H1 (cell line): ENCODE measurements around the gene ACAA1. TPM values are rescaled to one million over a fixed set of nuclear protein-coding genes. Genes with fewer than 3 reads are reported as not detected.

Experiments used
- CTCF ChIA-PET: fragments of 300-600 bp; sonication (Branson Sonifier 250); formaldehyde crosslinking; loops from one replicate; lab custom pipeline; 2021; ENCODE audit not compliant: partially characterized antibody; lab: Charles Lee
- POLR2A ChIA-PET: fragments of 300-600 bp; sonication (Branson Sonifier 250); formaldehyde crosslinking; loops from one replicate; lab custom pipeline; 2021; ENCODE audit warnings: inconsistent platforms; ENCODE audit not compliant: partially characterized antibody; lab: Charles Lee
- DNase-seq, 2 experiments: peaks; one replicate each; pipeline versions ENCODE4 v3.0.0 to v3.0.0-alpha.2; 2010 to 2022; ENCODE audit warnings: low spot score in 2 of 2, low read depth in 1 of 2, mixed read lengths in 1 of 2
- FAIRE-seq: peaks from 2 replicates; lab custom pipeline; 2011; peaks lifted over from hg19 to GRCh38; lab: Jason Lieb, UNC
- H2AFZ ChIP-seq: 2 replicates; pipeline ENCODE4 v1.8.1; 2012; ENCODE audit warnings: low read length, inconsistent platforms
- H2AK5ac ChIP-seq: 2 replicates; pipeline ENCODE4 v1.6.1; 2013; ENCODE audit warnings: low read depth, low read length
- H2BK120ac ChIP-seq: replicated peaks from 2 replicates; pipeline ENCODE3; 2013; ENCODE audit warnings: low read depth, low read length, inconsistent platforms
- H2BK12ac ChIP-seq: 2 replicates; pipeline ENCODE4 v1.6.1; 2013; ENCODE audit warnings: low read depth, low read length
- H2BK15ac ChIP-seq: 2 replicates; pipeline ENCODE4 v1.6.1; 2013; ENCODE audit warnings: low read length
- H2BK20ac ChIP-seq: 2 replicates; pipeline ENCODE4 v1.6.1; 2013; ENCODE audit warnings: low read length
- H2BK5ac ChIP-seq: 2 replicates; pipeline ENCODE4 v1.6.1; 2013; ENCODE audit warnings: low read depth, low read length
- H3K14ac ChIP-seq: 2 replicates; pipeline ENCODE4 v1.6.1; 2013; ENCODE audit warnings: inconsistent platforms; ENCODE audit not compliant: insufficient read length
- H3K18ac ChIP-seq: 2 replicates; pipeline ENCODE4 v1.6.1; 2013; ENCODE audit warnings: low read length; ENCODE audit errors: extremely low read depth
- H3K23ac ChIP-seq: 2 replicates; pipeline ENCODE4 v1.6.1; 2013; ENCODE audit warnings: inconsistent platforms; ENCODE audit not compliant: insufficient read length
- H3K23me2 ChIP-seq: 2 replicates; pipeline ENCODE4 v1.6.1; 2013; ENCODE audit warnings: low read depth, low read length
- H3K27ac ChIP-seq: 2 replicates; pipeline ENCODE4 v1.6.1; 2011; ENCODE audit warnings: low read depth, low read length, inconsistent platforms
- H3K27me3 ChIP-seq, 4 experiments: replicated peaks in 1 of 4; 1 replicate in 1 of 4; 2 replicates in 3 of 4; pipeline versions ENCODE4 v1.6.1 to v1.8.1; 2011 to 2013; ENCODE audit warnings: low read length in 3 of 4, mild to moderate bottlenecking in 3 of 4, inconsistent platforms in 2 of 4, mixed read lengths in 2 of 4, moderate library complexity in 1 of 4; ENCODE audit not compliant: control insufficient read depth in 3 of 4, insufficient read depth in 3 of 4; ENCODE audit errors: extremely low read depth in 1 of 4
- H3K36me3 ChIP-seq, 4 experiments: 2 replicates each; pipeline versions ENCODE4 v1.6.1 to v1.8.1; 2011 to 2013; ENCODE audit warnings: mild to moderate bottlenecking in 4 of 4, low read length in 3 of 4, moderate library complexity in 2 of 4, control low read depth in 1 of 4, inconsistent platforms in 1 of 4; ENCODE audit not compliant: insufficient read depth in 4 of 4, control insufficient read depth in 2 of 4
- H3K4ac ChIP-seq: replicated peaks from 2 replicates; pipeline ENCODE3; 2013; ENCODE audit warnings: low read length, low read depth, mixed read lengths, inconsistent platforms; ENCODE audit not compliant: insufficient read length
- H3K4me1 ChIP-seq, 4 experiments: replicated peaks in 1 of 4; 1 replicate in 1 of 4; 2 replicates in 3 of 4; pipeline versions ENCODE4 v1.6.1 to v1.8.1; 2011 to 2013; ENCODE audit warnings: low read length in 3 of 4, inconsistent platforms in 2 of 4, mixed read lengths in 1 of 4; ENCODE audit not compliant: insufficient read depth in 4 of 4, control insufficient read depth in 3 of 4
- H3K4me2 ChIP-seq, 2 experiments: 2 replicates each; pipeline versions ENCODE4 v1.6.1 to v1.8.1; 2011 to 2013; ENCODE audit warnings: low read depth in 2 of 2, low read length in 2 of 2, control low read depth in 1 of 2, inconsistent platforms in 1 of 2, mild to moderate bottlenecking in 1 of 2; ENCODE audit not compliant: insufficient read depth in 1 of 2
- H3K4me3 ChIP-seq, 4 experiments: fragments of 200-600, 300-600 bp in 1 of 4; sonication (generic), shearing (Covaris generic), sonication (Bioruptor Twin) in 1 of 4; 2 replicates each; pipeline versions ENCODE4 v1.5.1 to v1.8.1; 2011 to 2016; ENCODE audit warnings: low read length in 4 of 4, low read depth in 3 of 4, control low read depth in 2 of 4, inconsistent platforms in 2 of 4, mild to moderate bottlenecking in 2 of 4, mixed read lengths in 1 of 4, moderate library complexity in 1 of 4; ENCODE audit not compliant: insufficient read depth in 2 of 4; ENCODE audit errors: extremely low read depth in 1 of 4
- H3K56ac ChIP-seq: replicated peaks from 2 replicates; pipeline ENCODE3; 2013; ENCODE audit warnings: low read depth, mild to moderate bottlenecking, mixed read lengths, low read length, inconsistent platforms; ENCODE audit not compliant: insufficient read length
- H3K79me1 ChIP-seq: 2 replicates; pipeline ENCODE4 v1.6.1; 2013; ENCODE audit warnings: low read depth, low read length, control low read depth
- H3K79me2 ChIP-seq, 2 experiments: 2 replicates each; pipeline versions ENCODE4 v1.6.1 to v1.8.1; 2012 to 2013; ENCODE audit warnings: low read length in 2 of 2, mild to moderate bottlenecking in 2 of 2, inconsistent platforms in 1 of 2; ENCODE audit not compliant: insufficient read depth in 2 of 2, control insufficient read depth in 1 of 2
- H3K9ac ChIP-seq, 4 experiments: replicated peaks in 1 of 4; 1 replicate in 1 of 4; 2 replicates in 3 of 4; pipeline versions ENCODE4 v1.6.1 to v1.8.1; 2011 to 2013; ENCODE audit warnings: low read depth in 3 of 4, low read length in 3 of 4, control low read depth in 2 of 4, mild to moderate bottlenecking in 2 of 4, moderate library complexity in 2 of 4, inconsistent platforms in 1 of 4; ENCODE audit errors: extremely low read depth in 1 of 4
- H3K9me3 ChIP-seq, 2 experiments: 2 replicates each; pipeline versions ENCODE4 v1.6.1 to v1.8.1; 2012 to 2013; ENCODE audit warnings: mild to moderate bottlenecking in 2 of 2, moderate library complexity in 2 of 2, control low read depth in 1 of 2, inconsistent platforms in 1 of 2, low read depth in 1 of 2, low read length in 1 of 2, mixed read lengths in 1 of 2; ENCODE audit not compliant: insufficient read depth in 2 of 2
- H4K20me1 ChIP-seq, 2 experiments: replicated peaks in 1 of 2; 2 replicates each; pipeline versions ENCODE3 to v1.8.1; 2011 to 2013; ENCODE audit warnings: inconsistent platforms in 2 of 2, low read length in 2 of 2, mild to moderate bottlenecking in 1 of 2; ENCODE audit not compliant: insufficient read depth in 2 of 2, control insufficient read depth in 1 of 2
- H4K5ac ChIP-seq: 2 replicates; pipeline ENCODE4 v1.6.1; 2013; ENCODE audit warnings: low read length, low read depth, mixed read lengths, inconsistent platforms; ENCODE audit not compliant: insufficient read length
- H4K8ac ChIP-seq: 2 replicates; pipeline ENCODE4 v1.8.0; 2013; ENCODE audit warnings: mild to moderate bottlenecking, moderate library complexity, low read length, inconsistent platforms; ENCODE audit not compliant: insufficient read depth; ENCODE audit errors: extremely low read depth
- H4K91ac ChIP-seq: replicated peaks from 2 replicates; pipeline ENCODE3; 2013; ENCODE audit warnings: low read length, mixed read lengths, inconsistent platforms; ENCODE audit not compliant: insufficient read length
- BACH1 ChIP-seq: IDR thresholded peaks from 2 replicates; pipeline ENCODE4 v1.6.1; 2012; ENCODE audit warnings: low read length, improper control_type of control experiment
- CBX8 ChIP-seq: fragments of 300-800, 300-1000 bp; sonication (generic); IDR thresholded peaks from 2 replicates; pipeline ENCODE4 v1.7.1; 2016; ENCODE audit warnings: low read depth, low read length, borderline replicate concordance
- CEBPB ChIP-seq: IDR thresholded peaks from 2 replicates; pipeline ENCODE4 v1.6.1; 2012; ENCODE audit warnings: low read depth, low read length
- CHD1 ChIP-seq: IDR thresholded peaks from 2 replicates; pipeline ENCODE4 v1.6.1; 2012; ENCODE audit warnings: low read depth, low read length, improper control_type of control experiment
- CREB1 ChIP-seq: IDR thresholded peaks from 2 replicates; pipeline ENCODE4 v1.6.1; 2012; ENCODE audit warnings: inconsistent platforms
- JUN ChIP-seq: IDR thresholded peaks from 2 replicates; pipeline ENCODE4 v1.6.1; 2011; ENCODE audit warnings: low read depth, mild to moderate bottlenecking, improper control_type of control experiment, low read length
- KDM1A ChIP-seq: fragments of 200-600, 300-600 bp; sonication (generic); IDR thresholded peaks from 2 replicates; pipeline ENCODE4 v1.7.1; 2016; ENCODE audit warnings: mild to moderate bottlenecking, low read length, borderline replicate concordance
- KDM4A ChIP-seq: IDR thresholded peaks from one replicate; pipeline ENCODE4 v1.7.1; 2012; ENCODE audit warnings: low read depth, mild to moderate bottlenecking, moderate library complexity, low read length, inconsistent platforms; ENCODE audit not compliant: severe bottlenecking
- MAFK ChIP-seq: IDR thresholded peaks from 2 replicates; pipeline ENCODE4 v1.6.1; 2012; ENCODE audit warnings: low read depth, mild to moderate bottlenecking, improper control_type of control experiment, low read length
- RXRA ChIP-seq: IDR thresholded peaks from 2 replicates; pipeline ENCODE4 v1.6.1; 2011; ENCODE audit warnings: low read depth, mild to moderate bottlenecking, low read length, moderate library complexity; ENCODE audit not compliant: insufficient read depth
- SIRT6 ChIP-seq: IDR thresholded peaks from one replicate; pipeline ENCODE4 v1.7.1; 2012; ENCODE audit warnings: low read length, inconsistent platforms
- TAF1 ChIP-seq: IDR thresholded peaks from 2 replicates; pipeline ENCODE4 v1.6.1; 2011; ENCODE audit warnings: mild to moderate bottlenecking, low read depth, low read length
- TEAD4 ChIP-seq: IDR thresholded peaks from 2 replicates; pipeline ENCODE4 v1.6.1; 2012; ENCODE audit warnings: low read depth, low read length, inconsistent platforms, mixed read lengths
- WGBS, 2 experiments: shearing (Covaris generic) in 1 of 2; methylation state at CpG; one replicate each; pipeline versions ENCODE4 v1.1.6 to v1.1.7; 2013 to 2015; ENCODE audit warnings: low lambda C conversion rate in 2 of 2, mixed read lengths in 2 of 2, inconsistent platforms in 1 of 2, low coverage in 1 of 2, missing lambda C conversion rate in 1 of 2; ENCODE audit not compliant: insufficient replicate concordance in 2 of 2, insufficient coverage in 1 of 2, insufficient read length in 1 of 2; ENCODE audit errors: extremely low coverage in 1 of 2, missing lambda C conversion rate in 1 of 2; 5-methylcytosine and 5-hydroxymethylcytosine counted together
- polyA plus RNA-seq, 7 experiments: library from polyadenylated mRNA; depleted of rRNA in 3 of 7; stranded (reverse) in 5 of 7; unstranded in 2 of 7; fragments of >200 nt in 5 of 7; fragments of 200-250 nt in 2 of 7; gene quantifications; 1 replicate in 5 of 7; 2 replicates in 1 of 7; 4 replicates in 1 of 7; pipeline versions ENCODE4 v1.2.1 to v1.2.3, GENCODE V29; 2011 to 2013; ENCODE audit warnings: missing spikeins in 2 of 7, mixed read lengths in 2 of 7
- total RNA-seq: library from RNA; stranded (reverse); fragmentation: NEBNext Ultra II Directional; extraction: Animal tissue kit (Norgen Biotek cat#: 25700); gene quantifications from 2 replicates; pipeline ENCODE4 v1.2.1, GENCODE V29; 2021
- TF ChIP-seq, protein P1 (sequence below): IDR thresholded peaks from 2 replicates; pipeline ENCODE4 v1.6.1; 2012; ENCODE audit warnings: inconsistent platforms

Gene ACAA1
- total and polyA plus RNA-seq, 2 of the 8 experiments (the other 6 are each of a cell fraction or from before 2014, with no cell fraction given): 23.1 to 34.8 TPM

DNA sequence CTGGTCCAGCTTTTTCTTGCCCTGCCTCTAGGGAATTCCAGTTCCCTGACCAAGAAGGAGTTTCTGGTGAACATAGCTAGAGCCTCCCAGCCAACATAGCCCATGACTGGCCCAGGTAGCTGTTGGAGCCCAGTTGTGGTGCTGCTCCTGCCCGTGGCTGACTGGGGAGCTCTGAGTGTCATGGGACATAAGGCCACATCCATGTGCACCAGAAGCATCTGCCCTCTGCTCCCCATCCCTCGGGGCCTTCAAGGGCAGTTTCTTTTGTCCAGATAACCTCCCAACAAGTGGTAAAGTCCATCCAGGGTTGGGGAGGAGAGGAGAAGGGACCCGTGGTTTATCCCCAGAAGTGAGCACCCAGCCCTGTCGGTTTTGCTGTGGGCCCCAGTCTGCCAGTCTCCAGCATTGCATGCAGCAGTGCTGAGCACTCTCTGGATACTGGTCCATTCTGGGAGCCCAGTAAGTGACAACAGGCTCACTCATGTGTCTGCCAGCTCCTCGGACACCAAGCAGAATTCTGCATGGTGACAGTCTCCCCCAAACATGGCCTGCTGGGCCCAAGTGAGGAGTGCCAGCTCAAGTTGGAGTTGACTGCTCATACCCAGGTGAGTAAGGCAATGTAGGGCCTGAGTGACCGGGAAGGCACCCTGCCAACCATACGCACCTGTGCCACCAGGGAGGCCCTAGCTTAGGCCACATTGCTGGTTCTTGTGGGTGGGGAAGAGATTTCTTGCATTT, 28.8 kb downstream of the ACAA1 start:
- no peaks in the 10 kb centered on the region for H3K79me2 ChIP-seq
- WGBS, 2 experiments: 90% methylated on average over 7 of the region's 7 CpGs; no CpG with 5 or more reads in 1 of the 2 experiments
- H3K14ac ChIP-seq: no peak overlapping the region
- no peak overlapping the region for H3K4me2 ChIP-seq
- H3K23me2 ChIP-seq: no peaks in the 10 kb centered on the region
- POLR2A ChIA-PET: interaction anchor here (1.1 to 3.4 kb wide), 2 partner anchors 10 to 11 kb away, joined by 3 to 20 read pairs; no protein-coding TSS in a partner anchor
- no peak overlapping the region for H2BK5ac ChIP-seq
- no peaks in the 10 kb centered on the region for H3K79me1 ChIP-seq
- no peak overlapping the region for H2BK15ac ChIP-seq
- peaks cover 0 to 2% of the 10 kb centered on the region in 2 experiments for H4K20me1 ChIP-seq
- no peak overlapping the region for H3K4me3 ChIP-seq
- no peak overlapping the region for H3K56ac ChIP-seq
- no peak overlapping the region for H3K4ac ChIP-seq
- no peak overlapping the region for H3K23ac ChIP-seq
- no peak overlapping the region for H4K91ac ChIP-seq
- no peak overlapping the region for H3K27ac ChIP-seq
- no peaks in the 10 kb centered on the region for H3K27me3 ChIP-seq
- no peak overlapping the region for H3K9ac ChIP-seq
- H2AFZ ChIP-seq: no peak overlapping the region
- no peak overlapping the region for H4K5ac ChIP-seq
- H4K8ac ChIP-seq: no peak overlapping the region; the same call in 1 of the 2 replicates
- H3K9me3 ChIP-seq: 0 out of 4 replicates have a peak, but pooled peaks cover 0 to 5% of the 10 kb centered on the region in 2 experiments
- H2BK20ac ChIP-seq: no peak overlapping the region
- no peaks in the 10 kb centered on the region for H3K36me3 ChIP-seq
- no peak overlapping the region for H2BK12ac ChIP-seq
- no peak for DNase-seq
- CTCF ChIA-PET: interaction anchor here (0.6 to 5.5 kb wide), 7 partner anchors 10 to 385 kb away, joined by 3 to 44 read pairs (median 3); no protein-coding TSS in a partner anchor
- no peak overlapping the region for H2BK120ac ChIP-seq
- FAIRE-seq: no peak
- H3K4me1 ChIP-seq: no peaks in the 10 kb centered on the region
- H2AK5ac ChIP-seq: no peak overlapping the region
- no peak overlapping the region for H3K18ac ChIP-seq
- TF ChIP-seq JUN (no peak), RXRA (no peak), CHD1 (no peak), KDM1A (no peak), BACH1 (no peak), SIRT6 (no peak), CEBPB (no peak), MAFK (no peak), KDM4A (no peak), CREB1 (no peak), CBX8 (no peak), TAF1 (no peak), TEAD4 (no peak)
- TF ChIP-seq, protein P1, sequence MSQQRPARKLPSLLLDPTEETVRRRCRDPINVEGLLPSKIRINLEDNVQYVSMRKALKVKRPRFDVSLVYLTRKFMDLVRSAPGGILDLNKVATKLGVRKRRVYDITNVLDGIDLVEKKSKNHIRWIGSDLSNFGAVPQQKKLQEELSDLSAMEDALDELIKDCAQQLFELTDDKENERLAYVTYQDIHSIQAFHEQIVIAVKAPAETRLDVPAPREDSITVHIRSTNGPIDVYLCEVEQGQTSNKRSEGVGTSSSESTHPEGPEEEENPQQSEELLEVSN: no peak
